Activated naive CD4-positive, alpha-beta T cell treated with anti-CD3 and anti-CD28 coated beads, Interleukin-2, amount 50 U/mL, for 24 hours (primary cell): ENCODE data around the gene LAMC1.

Experiments
- H3K27ac Mint-ChIP-seq: one replicate; pipeline ENCODE4 v1.8.0; 2021; ENCODE audit warnings: mild to moderate bottlenecking, mixed read lengths
- H3K27me3 Mint-ChIP-seq: one replicate; pipeline ENCODE4 v1.8.0; 2021; ENCODE audit warnings: mixed read lengths
- H3K36me3 Mint-ChIP-seq: one replicate; pipeline ENCODE4 v1.8.0; 2021; ENCODE audit warnings: mixed read lengths
- H3K4me1 Mint-ChIP-seq: one replicate; pipeline ENCODE4 v1.8.0; 2021; ENCODE audit warnings: mixed read lengths
- H3K4me3 Mint-ChIP-seq: one replicate; pipeline ENCODE4 v1.8.0; 2021; ENCODE audit warnings: mild to moderate bottlenecking, mixed read lengths
- H3K9me3 Mint-ChIP-seq: one replicate; pipeline ENCODE4 v1.8.0; 2021; ENCODE audit warnings: mixed read lengths

The LAMC1 gene

DNA sequence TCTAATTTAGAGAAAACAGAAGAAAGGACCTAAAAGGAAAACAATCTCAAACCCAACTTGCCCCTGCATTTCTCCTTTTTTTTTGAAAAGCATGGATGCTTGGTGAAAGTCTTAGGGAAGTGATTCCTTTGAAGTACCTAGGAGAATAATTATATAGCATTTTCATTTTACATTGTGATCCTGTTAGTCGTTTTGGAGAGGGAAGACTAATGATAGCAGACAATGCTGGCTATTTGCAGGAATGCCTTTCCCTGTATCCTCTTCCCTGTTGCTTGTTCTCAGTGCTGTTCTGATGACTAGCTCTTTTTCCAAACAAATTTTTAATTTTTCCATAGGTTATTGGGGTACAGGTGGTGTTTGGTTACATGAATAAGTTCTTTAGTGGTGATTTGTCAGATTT lies 53.9 kb downstream of the LAMC1 start:
- H3K36me3 Mint-ChIP-seq, result no peaks in the 10 kb centered on the region
- no peaks in the 10 kb centered on the region for H3K9me3 Mint-ChIP-seq
- H3K4me1 Mint-ChIP-seq, result no peaks in the 10 kb centered on the region

DNA sequence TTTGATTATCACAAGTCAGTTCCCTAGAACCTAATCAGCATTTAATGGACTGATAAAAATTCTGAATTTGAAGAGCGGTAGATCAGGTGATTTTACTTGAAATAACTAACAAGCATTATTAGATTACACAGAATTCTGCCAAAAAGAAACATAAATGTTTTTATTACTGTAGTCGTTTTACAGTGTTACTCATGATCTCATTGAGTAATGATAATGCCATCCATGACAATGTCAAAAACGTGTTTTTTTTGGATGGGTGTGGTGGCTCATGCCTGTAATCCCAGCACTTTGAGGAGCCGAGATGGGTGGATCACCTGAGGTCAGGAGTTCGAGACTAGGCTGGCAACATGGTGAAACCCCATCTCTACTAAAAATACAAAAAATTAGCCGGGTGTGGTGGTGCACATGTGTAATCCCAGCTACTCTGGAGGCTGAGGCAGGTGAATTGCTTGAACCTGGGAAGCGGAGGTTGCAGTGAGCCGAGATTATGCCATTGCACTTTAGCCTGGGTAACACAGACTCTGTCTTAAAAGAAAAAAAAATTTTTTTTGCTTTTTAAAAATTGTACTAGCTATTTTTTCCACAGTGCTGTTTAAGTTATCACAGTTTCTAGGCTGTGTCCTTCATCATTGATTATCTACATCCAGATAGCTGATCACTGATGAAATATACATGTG lies 56.6 kb downstream of the LAMC1 start:
- H3K9me3 Mint-ChIP-seq, result no peaks in the 10 kb centered on the region
- no peak overlapping the region for H3K4me3 Mint-ChIP-seq
- H3K27ac Mint-ChIP-seq, result no peak overlapping the region
- no peaks in the 10 kb centered on the region for H3K36me3 Mint-ChIP-seq
- peaks cover 5% of the 10 kb centered on the region for H3K27me3 Mint-ChIP-seq
- no peaks in the 10 kb centered on the region for H3K4me1 Mint-ChIP-seq

More for the DNA sequence above, 53.9 kb downstream of the LAMC1 start:
- Mint-ChIP-seq H3K4me3 (no peak overlapping the region), H3K27me3 (peaks cover 4% of the 10 kb centered on the region), H3K27ac (no peak overlapping the region)

DNA sequence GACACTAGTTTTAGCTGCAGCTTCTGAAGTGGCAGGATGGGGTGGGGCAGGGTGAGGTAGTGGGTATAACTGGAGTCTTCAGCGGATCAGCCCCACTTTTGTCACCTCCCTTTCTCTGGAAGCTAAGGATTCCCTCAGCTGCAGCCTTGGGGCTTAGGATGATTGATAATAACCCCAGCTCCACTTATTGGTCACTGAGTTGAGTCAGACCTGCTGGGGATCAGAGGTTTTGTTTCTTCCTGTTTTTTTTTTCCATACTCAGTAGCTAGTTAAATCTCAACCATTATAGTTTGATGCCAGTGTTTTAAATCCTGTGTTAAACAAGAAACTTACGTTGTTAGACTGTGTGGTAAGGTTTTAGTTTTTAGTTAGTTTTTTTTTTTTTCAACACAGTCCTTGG lies 57.2 kb downstream of the LAMC1 start:
- Mint-ChIP-seq H3K9me3 (no peaks in the 10 kb centered on the region), H3K36me3 (no peaks in the 10 kb centered on the region), H3K27me3 (peaks cover 5% of the 10 kb centered on the region), H3K4me1 (no peaks in the 10 kb centered on the region), H3K27ac (no peak overlapping the region), H3K4me3 (no peak overlapping the region)

DNA sequence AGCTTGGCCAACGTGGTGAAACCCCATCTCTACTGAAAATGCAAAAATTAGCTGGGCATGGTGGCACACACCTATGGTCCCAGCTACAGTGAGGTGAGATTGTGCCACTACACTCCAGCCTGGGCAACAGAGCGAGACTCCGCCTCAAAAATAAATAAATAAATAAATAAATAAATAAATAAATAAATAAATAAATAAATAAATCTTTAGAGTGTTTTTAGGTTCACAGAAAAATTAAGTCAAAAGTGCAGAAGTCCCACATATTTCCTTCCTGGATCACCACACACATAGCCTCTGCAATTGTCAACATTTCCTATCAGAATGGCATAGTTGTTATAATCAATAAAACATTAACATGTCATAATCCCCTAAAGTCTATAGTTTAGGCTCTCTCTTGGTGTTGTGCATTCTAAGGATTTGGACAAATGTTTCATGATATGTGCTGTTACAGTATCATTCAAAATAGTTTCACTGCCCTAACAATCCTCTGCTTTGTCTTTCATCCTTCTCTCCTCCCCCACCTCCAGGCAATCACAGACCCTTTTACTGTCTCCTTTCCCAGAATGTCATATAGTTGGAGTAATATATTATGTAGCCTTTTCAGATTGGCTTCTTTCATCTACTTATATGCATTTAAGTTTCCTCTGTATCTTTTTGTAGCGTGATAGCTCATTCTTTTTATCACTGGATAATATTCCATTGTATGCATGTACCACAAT lies 58.3 kb downstream of the LAMC1 start:
- Mint-ChIP-seq H3K36me3 (no peaks in the 10 kb centered on the region), H3K4me3 (no peak overlapping the region), H3K9me3 (no peaks in the 10 kb centered on the region), H3K27ac (no peak overlapping the region), H3K27me3 (peaks cover 5% of the 10 kb centered on the region), H3K4me1 (no peaks in the 10 kb centered on the region)

DNA sequence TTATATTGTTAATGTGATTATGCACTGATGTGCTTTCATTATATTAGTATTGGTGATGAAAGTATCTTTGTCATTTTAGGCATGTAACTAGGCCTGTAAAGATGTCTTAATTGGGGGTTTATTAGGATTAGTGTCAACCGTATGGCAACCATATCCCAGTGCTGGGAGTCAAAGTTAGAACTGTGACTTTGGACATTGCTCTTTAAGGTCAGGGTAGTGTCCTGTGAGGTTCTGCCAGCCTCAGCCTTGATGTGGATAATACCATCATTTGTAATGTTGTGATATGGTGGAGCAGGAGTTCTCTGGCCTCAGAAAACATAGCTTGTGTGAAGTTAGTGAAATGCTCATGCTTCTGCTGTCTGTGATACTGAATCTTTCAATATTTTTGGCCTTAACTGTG lies 59.4 kb downstream of the LAMC1 start:
- Mint-ChIP-seq H3K27ac (no peak overlapping the region), H3K9me3 (no peaks in the 10 kb centered on the region), H3K4me3 (no peak overlapping the region)

DNA sequence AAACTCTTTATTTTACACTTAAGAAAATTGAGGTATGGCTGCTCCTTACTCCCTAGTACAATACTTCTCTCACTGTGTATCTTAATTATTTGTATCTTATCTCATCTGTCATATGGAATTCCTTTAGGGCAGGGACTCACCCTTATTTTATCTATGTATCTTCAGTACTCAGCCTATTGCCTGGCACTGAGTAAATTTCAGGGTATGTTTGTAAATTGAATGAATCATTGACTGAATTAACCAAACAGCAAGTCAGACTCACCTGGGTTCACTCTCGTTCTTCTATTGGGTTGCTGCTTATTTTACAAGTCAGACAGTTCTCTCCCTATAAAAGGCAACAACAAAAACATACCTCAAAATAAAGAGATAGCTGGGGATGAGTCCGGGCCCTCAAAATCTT lies 63.8 kb downstream of the LAMC1 start:
- Mint-ChIP-seq H3K27me3 (peaks cover 2% of the 10 kb centered on the region), H3K36me3 (no peaks in the 10 kb centered on the region), H3K4me1 (no peaks in the 10 kb centered on the region), H3K4me3 (no peak overlapping the region), H3K27ac (no peak overlapping the region), H3K9me3 (no peaks in the 10 kb centered on the region)

More for the DNA sequence above, 59.4 kb downstream of the LAMC1 start:
- Mint-ChIP-seq H3K4me1 (no peaks in the 10 kb centered on the region), H3K36me3 (no peaks in the 10 kb centered on the region), H3K27me3 (peaks cover 5% of the 10 kb centered on the region)

DNA sequence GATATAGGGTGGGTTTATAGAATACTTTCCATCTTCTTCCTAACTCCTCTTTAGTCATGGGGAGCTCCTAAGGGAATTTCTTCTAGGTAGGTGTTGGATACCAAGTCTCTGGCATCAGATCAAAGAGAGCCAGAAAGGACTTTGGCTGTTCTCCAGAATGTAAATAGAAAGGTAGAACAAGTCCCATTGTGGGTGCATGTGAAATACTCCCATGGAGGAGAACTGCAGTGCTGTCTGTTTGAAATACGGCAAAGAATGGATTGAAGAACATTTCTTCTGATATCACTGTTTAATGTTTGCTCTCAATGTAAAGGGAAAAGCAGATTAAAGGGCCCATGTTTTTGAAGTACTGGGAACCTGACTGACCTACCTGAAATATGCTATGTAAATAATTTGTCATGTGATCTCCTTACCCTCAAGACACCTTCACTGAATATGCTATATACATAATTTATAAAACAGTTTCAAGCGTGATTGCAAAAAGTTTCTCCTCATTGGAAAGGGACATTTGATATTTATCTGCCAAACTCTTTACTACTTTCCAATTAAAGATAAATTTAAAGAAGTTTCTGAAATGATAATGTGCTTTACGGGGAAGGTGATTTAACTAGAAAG lies 65.9 kb downstream of the LAMC1 start:
- no peaks in the 10 kb centered on the region for H3K9me3 Mint-ChIP-seq
- H3K27me3 Mint-ChIP-seq, result peaks cover 4% of the 10 kb centered on the region
- H3K27ac Mint-ChIP-seq, result no peak overlapping the region
- no peaks in the 10 kb centered on the region for H3K4me1 Mint-ChIP-seq
- H3K36me3 Mint-ChIP-seq, result no peaks in the 10 kb centered on the region
- no peak overlapping the region for H3K4me3 Mint-ChIP-seq

DNA sequence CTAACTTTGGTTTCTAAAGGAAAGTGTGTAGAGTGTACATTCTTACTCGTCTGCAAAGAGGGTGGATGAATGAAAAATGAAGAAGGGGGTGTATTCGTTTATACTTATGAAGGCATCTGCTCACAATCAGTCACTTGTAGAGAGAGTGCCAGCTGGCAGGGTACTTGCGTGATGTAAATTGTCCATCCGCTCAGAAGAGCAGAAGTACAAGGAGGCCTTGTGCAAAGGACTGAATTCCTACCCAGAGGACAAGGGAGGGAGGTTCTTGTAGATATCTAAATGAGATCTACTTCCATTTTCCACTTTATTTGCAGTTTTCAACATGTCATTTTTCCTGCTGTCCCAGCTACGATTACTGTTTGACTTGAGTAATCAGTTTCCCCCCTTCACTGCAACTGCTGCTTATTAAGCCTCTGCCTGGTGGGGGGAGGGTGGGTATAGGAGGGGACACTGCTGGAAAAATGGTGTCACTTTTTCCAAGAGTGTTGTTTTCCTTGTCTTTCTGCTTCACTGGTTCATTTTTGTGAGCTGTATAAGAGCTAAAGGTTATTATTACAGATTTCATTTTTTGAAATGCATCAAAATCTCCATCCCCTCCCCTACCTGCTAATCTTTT lies 67.3 kb downstream of the LAMC1 start:
- Mint-ChIP-seq H3K4me3 (no peak overlapping the region), H3K27me3 (peaks cover 2% of the 10 kb centered on the region), H3K36me3 (no peaks in the 10 kb centered on the region), H3K27ac (no peak overlapping the region), H3K9me3 (no peaks in the 10 kb centered on the region), H3K4me1 (no peaks in the 10 kb centered on the region)

DNA sequence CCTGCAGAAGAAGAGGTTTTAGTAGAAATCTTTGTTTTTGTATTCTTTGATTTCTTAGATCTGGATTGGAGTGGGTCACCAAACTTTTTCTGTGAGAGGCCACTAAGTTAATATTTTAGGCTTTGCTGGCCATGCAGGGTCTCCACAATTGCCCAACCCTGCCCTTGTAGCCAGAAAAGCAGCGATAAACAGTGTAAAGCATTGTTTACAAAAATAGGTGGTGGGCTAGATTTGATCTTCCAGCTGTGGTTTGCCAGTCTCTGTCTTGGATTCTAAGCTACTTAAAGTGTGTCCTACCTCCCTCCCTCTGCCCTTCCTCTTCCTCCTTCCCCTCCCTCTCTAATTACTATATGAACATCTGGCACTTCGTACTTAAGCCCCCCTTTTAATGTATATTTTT lies 68.0 kb downstream of the LAMC1 start:
- H3K27ac Mint-ChIP-seq, result no peak overlapping the region
- H3K4me3 Mint-ChIP-seq, result no peak overlapping the region
- no peaks in the 10 kb centered on the region for H3K36me3 Mint-ChIP-seq
- peaks cover 2% of the 10 kb centered on the region for H3K27me3 Mint-ChIP-seq
- no peaks in the 10 kb centered on the region for H3K9me3 Mint-ChIP-seq
- H3K4me1 Mint-ChIP-seq, result no peaks in the 10 kb centered on the region

DNA sequence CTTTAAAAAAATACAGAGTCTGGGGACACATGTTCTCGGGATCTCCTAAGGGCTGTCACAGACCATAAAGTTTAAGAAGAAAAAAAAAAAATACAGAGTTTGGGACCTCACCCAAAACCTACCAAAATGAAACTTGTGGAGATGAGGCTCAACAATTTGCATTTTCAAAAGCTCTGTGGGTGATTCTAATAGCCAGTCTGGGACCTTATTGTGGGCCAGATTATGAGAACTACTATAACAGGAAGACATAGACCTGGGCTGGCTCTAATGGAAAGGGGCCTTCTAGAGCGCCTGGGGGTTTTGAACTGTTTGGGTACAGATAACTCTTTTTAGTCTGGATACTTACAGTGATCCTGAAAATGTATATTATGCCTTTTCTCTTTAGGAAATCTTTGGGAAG lies 69.1 kb downstream of the LAMC1 start:
- Mint-ChIP-seq H3K4me1 (no peaks in the 10 kb centered on the region), H3K27ac (no peak overlapping the region), H3K27me3 (peaks cover 2% of the 10 kb centered on the region), H3K9me3 (no peaks in the 10 kb centered on the region), H3K4me3 (no peak overlapping the region), H3K36me3 (no peaks in the 10 kb centered on the region)

DNA sequence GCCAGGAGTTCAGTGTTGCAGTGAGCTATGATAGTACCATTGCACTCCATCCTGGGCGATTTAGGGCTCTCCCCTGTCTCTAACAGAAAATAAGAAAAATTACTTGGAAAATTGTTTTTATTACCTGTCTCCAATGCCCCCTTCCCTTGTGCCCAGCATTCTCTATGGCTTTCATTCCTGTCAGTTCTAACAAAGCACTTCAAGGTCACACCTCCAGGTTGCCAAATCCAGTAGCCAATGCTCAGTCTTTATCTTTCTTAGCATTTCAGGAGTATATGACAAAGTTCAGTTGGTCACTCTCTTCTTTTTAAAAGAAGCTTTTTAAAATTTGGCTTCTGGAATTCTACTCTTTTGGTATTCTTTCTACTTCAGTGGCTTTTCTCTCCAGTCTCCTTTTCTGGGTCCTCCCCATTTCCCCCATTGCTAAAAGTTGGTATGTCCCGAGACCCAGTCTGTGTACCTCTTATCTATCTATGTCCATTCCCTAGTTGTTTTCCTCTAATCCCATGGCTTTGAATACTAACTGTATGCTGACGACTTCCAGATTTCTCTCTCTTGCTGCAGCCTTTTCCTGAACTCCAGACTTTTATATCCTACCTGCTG lies 69.9 kb downstream of the LAMC1 start:
- Mint-ChIP-seq H3K4me3 (no peak overlapping the region), H3K4me1 (no peaks in the 10 kb centered on the region), H3K36me3 (no peaks in the 10 kb centered on the region), H3K27ac (no peak overlapping the region), H3K27me3 (peaks cover 2% of the 10 kb centered on the region), H3K9me3 (no peaks in the 10 kb centered on the region)

DNA sequence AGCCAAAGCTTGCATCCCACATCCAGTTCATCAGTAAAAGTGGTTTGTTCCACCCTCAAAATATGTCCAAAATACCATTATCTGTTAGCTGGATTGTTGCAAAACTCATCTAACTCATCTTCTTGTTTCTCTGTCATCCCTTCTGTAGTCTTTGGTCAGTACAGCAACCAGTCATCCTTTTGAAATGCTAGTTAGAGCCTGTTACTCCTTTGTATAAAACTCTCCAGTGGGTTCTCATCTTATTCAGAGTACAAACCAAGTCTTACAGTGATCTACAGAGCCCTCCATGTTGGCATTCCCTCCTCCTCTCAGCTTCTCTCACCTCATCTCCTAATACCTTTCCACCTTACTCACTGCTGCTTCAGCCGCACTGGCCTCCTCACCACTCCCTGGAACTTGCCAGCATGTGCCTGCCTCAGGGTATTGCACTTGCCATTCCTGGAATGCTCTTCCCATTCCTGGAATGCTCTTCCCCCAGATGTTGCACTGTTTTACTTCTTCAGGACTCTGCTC lies 70.6 kb downstream of the LAMC1 start:
- Mint-ChIP-seq H3K9me3 (no peaks in the 10 kb centered on the region), H3K27me3 (peaks cover 2% of the 10 kb centered on the region), H3K27ac (no peak overlapping the region), H3K36me3 (no peaks in the 10 kb centered on the region), H3K4me1 (no peaks in the 10 kb centered on the region), H3K4me3 (no peak overlapping the region)

DNA sequence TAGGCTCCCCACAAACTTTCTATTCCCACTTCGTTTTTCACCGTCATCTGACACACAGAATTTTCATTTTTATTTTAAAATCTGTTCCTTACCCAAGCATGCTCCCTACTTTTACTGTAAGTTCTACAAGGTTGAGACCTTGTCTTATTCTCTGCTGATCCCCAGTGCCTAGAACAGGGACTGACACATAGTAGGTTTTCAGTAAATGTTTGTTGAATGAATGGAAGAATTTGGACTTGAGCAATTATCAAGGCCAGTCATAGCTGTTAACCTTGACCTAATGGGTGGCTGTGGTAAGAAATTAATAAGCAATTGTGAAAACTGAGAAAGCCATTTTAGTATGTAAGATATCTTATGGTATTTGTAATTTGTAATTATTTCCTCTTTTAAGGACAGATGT lies 71.1 kb downstream of the LAMC1 start:
- no peak overlapping the region for H3K27ac Mint-ChIP-seq
- no peak overlapping the region for H3K4me3 Mint-ChIP-seq
- H3K27me3 Mint-ChIP-seq, result peaks cover 2% of the 10 kb centered on the region

DNA sequence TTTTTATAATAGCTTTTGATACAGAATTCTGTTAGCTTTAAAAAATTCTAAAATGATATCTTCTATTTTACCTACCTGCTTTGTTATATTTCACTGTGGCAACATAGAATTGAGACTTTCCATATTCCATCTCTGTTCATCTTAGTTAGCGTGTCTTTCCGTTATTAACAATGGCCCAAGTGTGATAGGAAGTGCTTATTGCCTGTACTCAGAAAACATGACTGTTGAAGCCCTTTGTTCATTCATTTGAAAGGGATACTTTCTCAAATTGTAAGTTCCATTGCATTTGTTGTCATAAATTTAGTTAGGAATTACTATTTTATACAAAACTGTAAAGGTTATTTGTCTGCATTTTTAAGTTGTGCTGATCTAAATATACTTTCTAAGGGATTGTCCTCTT lies 73.1 kb downstream of the LAMC1 start:
- H3K27ac Mint-ChIP-seq, result no peak overlapping the region
- H3K4me1 Mint-ChIP-seq, result no peaks in the 10 kb centered on the region
- H3K4me3 Mint-ChIP-seq, result no peak overlapping the region

More for the DNA sequence above, 71.1 kb downstream of the LAMC1 start:
- no peaks in the 10 kb centered on the region for H3K4me1 Mint-ChIP-seq
- H3K36me3 Mint-ChIP-seq, result no peaks in the 10 kb centered on the region
- no peaks in the 10 kb centered on the region for H3K9me3 Mint-ChIP-seq

DNA sequence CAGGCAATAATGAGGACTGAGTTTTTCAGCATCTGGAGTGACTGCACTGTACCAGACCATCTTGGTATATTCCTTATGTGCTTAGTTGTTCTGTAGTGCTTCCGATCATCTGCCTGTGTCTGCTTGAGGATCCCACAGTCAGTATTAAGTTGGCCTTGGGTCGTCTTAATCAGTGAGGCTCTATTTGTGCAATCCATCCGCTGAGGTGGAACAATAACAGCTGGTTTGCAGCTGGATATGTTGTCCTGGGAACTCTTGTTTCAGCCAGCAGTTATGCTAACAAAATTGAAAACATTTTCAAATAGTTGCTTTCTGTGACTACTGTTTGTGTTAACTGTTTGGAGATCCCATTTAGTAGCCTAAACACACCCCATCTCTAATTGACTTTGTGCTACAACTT lies 73.7 kb downstream of the LAMC1 start:
- H3K27ac Mint-ChIP-seq, result no peak overlapping the region
- no peaks in the 10 kb centered on the region for H3K4me1 Mint-ChIP-seq
- no peak overlapping the region for H3K4me3 Mint-ChIP-seq
- no peaks in the 10 kb centered on the region for H3K36me3 Mint-ChIP-seq
- no peaks in the 10 kb centered on the region for H3K9me3 Mint-ChIP-seq
- peaks cover 4% of the 10 kb centered on the region for H3K27me3 Mint-ChIP-seq

More for the DNA sequence above, 73.1 kb downstream of the LAMC1 start:
- Mint-ChIP-seq H3K9me3 (no peaks in the 10 kb centered on the region), H3K27me3 (peaks cover 4% of the 10 kb centered on the region), H3K36me3 (no peaks in the 10 kb centered on the region)
